CD4-positive, alpha-beta T cell treated with Interleukin-4 for 1 hour (primary cell): ENCODE results near the gene ERC2.
"Not testable (repeated sequence)": the region's sequence is repeated elsewhere in the genome, so short reads cannot be mapped to it uniquely, and the experiment has no call there.

Source experiments
- DNase-seq, 2 donors: peaks; one replicate each; pipeline ENCODE4 v3.0.0-alpha.2; 2020 to 2022

Gene ERC2

DNA sequence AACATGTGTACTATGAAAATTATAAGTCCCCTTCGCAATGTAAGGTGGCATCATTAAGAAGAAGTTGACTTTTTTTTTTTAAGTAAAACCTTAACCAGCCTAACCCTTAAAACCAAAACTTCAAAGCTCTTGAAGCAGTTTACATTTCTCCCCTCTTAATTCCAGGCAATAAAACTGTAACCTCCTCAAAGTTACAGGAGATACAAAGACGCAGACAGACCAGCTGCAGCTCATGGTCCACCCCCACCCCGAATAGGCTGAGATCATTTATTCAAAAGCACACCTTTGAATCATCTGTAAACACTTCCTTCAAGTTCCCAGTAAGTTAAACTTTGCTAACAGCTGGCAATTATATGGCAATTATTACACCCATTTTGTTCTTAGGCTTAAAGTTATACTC lies 414.5 kb downstream of the ERC2 start:
- DNase-seq, result no peak

DNA sequence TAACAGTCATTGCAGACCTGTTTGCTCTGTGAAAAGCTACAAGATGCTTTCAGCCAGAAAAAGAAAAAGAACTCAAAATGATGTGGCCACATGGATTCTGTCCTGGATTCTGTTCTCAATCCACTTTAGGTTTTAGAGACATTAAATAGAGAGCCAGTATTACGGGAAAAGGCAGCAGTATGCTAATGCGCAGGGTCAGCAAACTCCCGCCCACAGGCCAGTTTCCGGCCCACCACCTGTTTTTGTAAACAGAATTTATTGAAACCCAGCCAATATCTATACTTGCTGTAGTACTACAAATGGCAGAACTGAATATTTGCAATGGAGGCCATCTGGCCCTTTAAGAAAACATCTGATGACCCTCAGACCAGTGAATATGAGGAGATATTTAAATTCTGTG lies 416.1 kb downstream of the ERC2 start:
- DNase-seq, result no peak

DNA sequence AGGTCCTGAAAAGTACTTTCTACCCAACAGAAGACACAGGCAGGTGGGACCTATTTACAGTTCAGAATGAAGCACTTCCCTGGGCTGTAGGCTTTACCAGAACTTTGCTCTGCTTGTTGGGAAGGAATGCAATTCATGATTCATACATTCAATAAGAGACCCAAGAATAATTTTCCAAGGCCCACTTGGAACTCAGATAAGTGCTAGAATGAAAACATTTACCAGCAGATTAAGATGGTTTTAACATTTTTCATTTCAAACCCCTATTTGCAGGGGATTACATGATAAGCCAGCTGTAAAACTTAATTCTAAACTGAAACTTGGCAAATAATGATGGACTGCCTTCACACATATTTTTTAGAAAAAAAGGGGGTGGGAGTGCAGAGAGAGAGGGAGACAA lies 417.2 kb downstream of the ERC2 start:
- DNase-seq, result no peak

DNA sequence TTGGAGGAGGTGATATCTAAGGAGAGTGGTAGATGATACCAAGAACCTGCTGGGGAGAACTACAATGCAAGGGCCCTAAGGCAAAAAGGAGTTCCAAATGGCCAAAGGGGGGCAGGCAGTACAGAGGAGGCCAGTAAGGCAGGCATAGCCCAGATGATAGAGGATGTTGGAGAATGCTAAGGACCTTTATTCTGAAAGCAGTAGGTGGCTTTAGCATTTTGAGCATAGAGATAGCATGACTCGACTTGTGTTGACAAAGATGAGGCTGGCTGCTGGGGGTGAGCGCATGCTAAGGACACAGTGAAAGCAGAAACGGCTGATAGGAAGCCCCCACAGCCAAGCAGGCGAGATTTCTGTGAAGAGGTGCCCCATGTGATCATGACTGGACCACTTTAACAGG lies 419.3 kb downstream of the ERC2 start:
- no peak for DNase-seq

DNA sequence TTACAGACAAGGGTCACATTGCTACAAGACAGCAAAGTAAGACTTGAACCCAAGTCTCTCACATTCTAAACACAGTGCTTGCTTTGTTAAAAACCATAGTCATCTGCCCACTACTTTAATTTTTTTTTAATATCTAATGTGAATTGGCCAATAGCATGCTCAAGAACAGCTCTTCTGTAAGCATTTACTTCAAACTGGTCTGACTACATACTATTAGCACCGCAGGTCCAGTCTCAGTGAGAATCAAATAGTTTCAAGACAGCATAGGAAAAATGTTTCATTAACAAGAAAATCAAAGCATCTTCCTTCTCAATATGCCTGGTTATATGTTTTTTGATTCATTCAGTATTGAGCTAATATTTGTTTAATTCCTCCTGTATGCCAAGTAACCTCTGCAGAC lies 419.9 kb downstream of the ERC2 start:
- DNase-seq, result no peak

DNA sequence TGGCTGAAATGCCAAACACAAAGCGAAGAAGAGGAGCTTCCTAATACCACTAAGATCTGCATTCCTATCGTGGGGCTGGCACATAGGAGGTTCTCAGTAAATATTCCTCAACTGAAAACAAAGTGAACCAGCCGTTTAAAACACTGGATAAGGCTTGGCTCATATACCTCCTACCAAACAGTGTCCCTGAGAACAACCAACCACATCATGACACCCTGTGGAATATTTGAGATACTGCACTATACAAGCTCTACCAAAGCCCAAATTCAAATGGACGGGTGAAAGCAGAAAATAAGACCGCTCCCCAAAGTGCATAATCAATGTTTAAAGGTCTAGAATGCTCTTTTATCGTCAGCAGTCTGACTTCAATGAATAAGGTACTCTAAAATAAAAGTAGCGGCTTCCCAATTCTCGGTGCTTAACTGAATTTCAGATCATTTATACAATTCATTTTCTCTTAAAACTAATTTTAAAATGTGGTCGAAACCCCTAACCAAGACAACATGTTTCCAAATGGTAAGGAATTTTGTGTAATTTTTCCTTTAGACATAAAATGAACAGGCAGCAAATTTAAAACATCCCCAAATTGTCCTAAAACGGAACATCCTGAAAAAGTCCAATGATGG lies 425.8 kb downstream of the ERC2 start:
- no peak for DNase-seq

DNA sequence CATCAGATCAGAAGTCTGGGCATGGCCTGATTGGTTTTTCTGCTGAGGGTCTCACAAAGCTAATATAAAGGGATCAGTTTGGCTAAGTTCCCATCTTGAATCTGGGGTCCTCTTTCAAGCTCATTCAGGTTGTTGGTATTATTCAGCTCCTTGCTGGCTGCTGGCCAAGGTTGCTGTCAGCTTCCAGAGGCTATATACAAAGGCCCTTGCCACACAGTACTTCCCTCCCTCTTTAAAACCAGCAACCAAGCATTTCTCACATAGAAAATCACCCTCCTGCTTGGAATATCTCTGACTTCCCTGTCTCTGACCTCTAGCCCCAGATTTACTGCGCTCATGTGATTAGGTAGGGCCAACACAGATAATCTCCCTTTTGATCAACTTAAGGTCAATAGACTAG lies 442.9 kb downstream of the ERC2 start:
- DNase-seq, result no peak

DNA sequence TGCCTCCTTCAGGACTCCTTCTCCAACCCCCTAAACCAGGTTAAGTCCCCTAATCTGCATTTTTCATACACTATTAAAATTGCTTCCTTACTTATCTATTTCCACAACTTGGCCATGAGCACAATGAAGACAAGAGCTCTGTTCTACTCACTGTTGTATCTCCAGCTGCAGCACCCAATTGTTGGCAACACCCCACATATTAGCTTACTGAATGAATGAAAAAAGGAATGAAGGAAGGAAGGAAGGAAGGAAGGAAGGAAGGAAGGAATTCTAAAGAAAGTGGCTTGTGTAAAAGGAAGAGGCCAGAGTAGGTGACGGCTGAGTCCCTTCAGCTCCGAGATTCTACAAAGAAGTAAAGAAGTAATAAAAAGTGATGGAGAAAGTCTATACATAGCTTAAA lies 444.7 kb downstream of the ERC2 start:
- no peak for DNase-seq

DNA sequence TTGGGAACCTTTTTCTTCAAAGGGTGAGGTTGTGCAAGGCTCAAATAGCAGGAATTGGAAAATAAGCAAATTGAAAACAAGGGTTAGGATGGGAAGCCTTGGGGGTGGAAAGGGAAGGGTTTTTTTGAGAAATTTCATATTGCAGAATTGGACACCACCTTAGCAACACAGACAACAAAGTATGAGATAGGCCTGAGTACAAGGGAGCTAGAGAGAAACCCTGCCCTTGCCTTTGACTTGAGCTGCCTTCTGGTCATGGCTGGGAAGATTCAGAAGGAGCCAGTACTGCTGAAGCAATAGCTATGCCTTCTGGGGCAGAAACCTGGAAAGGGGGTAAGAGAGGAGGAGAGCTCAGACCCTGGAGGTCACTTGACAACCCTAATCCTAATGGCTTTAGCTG lies 445.6 kb downstream of the ERC2 start:
- DNase-seq, result no peak

DNA sequence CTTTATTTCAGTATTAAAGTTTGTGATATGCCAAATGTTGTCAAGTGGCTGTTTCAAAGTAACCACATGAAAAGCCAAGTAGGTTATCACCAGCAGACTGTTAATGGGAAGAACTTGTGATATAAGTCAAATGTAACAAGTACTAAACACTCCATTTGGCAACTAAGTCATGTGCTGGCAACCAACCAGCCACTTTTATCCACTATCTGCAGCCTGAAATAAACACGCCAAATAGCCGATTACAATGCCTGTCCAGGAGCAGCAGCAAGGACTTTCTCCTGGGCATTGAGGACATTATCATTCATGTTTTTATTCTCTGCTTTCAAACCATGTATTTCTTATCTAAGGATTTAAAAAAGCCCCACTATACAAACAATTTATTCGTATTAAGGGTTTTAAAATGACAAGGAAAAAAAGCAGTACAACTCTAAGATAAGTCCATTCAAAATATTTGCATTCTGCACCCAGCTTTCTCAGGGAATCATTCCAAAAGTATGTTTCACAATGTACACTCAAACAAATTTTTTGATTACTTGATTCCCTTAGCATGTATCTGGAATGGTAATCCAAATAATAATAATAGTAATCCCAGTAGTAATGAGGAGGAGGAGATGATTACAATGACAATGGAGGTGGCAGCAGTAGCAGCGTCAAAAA lies 448.6 kb downstream of the ERC2 start:
- DNase-seq, result no peak

DNA sequence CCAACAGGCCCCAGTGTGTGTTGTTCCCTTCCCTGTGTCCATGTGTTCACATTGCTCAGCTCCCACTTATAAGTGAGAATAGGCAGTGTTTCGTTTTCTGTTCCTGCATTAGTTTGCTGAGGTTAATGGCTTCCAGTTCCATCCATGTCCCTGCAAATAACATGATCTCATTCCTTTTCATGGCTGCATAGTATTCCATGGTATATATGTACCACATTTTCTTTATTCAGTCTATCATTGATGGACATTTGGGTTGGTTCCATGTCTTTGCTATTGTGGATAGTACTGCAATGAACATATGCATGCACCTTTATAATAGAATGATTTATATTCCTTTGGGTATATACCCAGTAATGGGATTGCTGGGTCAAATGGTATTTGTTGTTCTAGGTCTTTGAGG lies 452.9 kb downstream of the ERC2 start:
- DNase-seq, result not testable (repeated sequence)

DNA sequence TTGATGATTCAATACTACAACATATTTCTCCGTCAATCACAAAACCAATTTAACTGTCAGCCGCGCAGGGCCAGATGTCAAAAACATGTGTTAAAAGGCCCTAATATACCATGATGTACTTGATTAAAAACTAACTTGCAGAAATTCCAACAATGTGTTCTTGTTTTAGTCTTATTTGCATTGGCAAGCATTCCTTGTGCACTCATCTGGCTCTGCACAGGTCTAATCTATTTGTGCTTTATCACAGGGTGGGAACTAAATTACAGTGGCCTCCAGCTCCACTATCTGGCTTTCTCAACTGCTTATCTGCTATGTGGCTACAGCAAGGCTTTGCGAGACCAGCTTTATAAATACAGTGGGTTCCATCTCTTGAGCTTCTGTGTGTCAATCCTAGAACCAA lies 455.5 kb downstream of the ERC2 start:
- no peak for DNase-seq

DNA sequence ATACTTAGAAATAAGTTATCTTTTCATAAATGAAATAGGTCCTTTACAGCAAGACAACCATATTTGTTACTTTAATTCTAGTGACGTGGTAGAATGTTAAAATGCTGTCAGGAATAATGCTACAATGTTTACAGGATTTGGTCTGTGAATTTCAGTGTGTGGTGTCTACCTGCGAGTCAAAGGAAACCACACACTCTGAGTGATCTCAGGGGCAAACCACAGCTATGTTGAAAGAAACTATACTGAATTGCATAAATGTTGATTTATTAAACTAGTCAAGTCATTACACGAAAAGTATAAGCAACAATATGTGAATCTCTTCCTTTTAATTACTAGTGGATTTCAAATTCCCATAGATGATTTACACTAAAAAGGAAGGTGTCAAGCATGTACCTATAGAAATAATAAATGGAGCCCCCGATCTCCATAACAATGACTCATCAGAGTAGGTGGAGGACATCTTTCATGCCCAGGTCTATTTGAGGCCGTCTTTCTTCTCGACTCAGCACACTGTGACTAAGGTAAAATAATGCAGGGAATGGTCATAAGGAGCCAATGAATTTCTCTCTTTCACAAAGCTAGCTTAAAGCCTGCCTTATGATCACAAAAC lies 463.0 kb downstream of the ERC2 start:
- DNase-seq, result no peak

DNA sequence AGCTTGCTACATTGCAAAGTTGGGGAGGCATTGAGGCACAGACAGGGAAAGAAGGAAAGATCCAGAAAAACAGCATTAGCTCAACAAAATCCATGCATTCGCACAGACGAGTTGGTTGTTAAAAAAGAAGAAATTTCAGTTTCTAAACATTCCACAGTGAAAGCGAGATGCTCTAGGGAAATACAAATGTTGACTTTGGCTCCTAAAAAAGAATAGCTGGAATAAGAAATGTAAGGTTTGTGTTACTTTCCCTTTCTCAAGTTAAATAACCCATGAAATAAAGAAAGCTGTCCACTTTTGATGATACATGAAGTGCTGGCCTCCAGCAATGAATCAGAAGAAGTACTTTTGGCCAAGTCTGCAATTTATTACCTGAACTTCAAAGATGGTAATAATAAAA lies 465.1 kb downstream of the ERC2 start:
- DNase-seq, result no peak

DNA sequence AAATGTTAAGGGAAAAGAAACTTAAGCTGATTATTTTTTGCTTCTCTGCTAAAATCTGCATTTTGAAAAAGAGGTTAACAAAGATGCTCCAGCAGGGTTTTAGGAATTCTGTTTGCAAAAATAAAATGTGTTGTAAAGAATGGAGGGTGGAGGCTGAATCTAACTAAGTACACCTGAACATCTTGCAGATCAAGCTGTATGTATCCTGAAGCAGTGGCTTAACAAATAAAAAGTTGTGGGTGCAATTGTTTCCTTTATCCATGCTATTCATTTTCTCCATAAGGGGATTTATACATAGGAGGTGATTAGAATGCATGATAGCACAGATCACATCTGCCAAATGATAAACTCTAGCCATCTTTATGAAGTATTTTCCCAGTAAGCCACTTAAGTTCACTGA lies 466.3 kb downstream of the ERC2 start:
- no peak for DNase-seq

DNA sequence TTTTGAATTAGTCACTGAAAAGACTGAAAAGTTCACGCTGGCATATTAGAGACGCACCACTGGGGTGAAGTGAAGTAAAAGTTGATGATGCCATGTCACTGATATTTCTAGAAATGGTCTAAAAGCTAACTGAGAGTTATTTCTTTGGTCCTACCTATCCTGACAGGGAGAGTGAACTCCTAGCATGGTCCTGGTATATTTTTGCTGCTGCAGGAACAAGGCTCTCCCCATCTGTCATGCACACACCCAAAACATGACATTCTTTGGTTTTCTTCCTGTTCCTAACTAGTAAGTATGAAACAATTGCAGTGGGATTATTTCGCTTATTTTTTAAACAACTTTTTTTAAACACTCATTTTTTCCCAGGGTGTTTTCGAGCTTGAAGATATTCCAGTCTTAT lies 466.7 kb downstream of the ERC2 start:
- DNase-seq, result no peak

DNA sequence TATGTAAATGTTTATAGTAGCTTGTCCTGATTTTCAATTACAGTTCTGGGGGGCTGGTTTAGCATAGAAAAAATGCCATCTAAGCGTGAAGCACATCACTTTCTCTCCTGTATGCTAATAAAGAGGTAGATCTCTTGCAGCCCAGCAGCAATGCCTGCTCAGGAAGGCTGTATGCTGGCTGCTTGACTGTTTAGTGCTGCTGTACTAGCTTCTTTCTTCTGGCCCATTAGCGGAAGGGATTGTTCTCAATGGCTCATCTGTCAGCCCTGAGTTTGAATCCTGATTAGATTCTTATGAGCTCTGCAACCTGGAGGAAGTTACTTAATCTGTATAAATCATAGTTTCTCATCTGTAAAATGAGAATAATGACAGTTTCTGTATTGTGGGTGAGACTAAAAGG lies 478.9 kb downstream of the ERC2 start:
- no peak for DNase-seq

DNA sequence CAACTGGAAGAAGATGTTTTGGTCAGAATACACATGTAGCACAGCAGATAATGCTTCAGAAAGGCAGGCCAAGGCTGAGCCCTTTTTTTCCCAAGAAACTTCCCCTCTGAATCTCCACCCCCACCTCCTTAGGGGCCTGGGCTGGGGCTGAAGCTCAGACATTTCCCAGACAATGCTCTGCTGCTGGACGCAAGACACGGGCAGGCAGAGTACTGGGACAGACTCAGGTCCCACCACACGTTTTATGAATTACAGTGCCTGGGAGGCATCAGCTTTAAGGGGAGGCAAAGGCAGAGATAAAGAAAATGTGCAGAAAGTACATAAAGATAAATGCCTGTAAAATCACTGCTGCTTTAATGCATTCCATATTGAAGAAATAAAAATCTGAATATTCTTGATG lies 479.4 kb downstream of the ERC2 start:
- DNase-seq, result no peak

DNA sequence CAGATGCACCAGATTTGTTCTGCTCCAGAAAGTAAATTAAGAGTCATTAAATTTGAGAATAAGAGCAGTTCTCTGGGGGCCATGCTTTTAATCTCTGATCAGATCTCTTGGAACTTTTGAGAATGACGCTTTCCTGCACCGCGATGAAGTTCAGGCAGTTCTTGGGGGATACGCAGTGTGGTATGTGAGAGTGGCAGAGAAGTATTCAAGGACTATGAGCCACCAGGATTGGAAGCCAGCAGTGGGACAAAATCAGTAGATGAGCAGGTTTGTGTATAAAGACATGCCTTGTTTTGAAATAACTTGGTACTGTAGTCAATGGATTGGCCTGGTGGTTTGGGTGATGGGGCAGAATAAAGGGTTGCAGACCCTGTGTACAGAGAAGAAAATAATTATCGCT lies 483.6 kb downstream of the ERC2 start:
- DNase-seq, result no peak

DNA sequence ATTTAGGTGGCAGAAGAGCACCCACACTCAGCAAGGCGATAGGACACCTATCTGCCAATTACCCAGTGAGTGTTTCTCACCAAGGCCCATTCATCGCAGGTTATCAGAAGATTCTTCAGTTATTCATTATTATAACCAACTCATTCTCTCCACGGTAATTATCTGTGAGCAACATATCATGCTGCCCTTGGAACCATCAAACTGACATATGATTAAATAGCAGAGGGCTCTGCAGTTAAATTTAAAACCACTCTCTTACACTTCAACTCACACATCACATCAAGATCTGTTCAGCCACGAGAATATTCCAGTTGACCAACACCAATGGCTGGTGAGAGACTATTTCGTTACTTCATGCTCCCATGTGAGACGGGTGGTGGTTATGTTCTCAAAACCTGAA lies 489.3 kb downstream of the ERC2 start:
- no peak for DNase-seq

DNA sequence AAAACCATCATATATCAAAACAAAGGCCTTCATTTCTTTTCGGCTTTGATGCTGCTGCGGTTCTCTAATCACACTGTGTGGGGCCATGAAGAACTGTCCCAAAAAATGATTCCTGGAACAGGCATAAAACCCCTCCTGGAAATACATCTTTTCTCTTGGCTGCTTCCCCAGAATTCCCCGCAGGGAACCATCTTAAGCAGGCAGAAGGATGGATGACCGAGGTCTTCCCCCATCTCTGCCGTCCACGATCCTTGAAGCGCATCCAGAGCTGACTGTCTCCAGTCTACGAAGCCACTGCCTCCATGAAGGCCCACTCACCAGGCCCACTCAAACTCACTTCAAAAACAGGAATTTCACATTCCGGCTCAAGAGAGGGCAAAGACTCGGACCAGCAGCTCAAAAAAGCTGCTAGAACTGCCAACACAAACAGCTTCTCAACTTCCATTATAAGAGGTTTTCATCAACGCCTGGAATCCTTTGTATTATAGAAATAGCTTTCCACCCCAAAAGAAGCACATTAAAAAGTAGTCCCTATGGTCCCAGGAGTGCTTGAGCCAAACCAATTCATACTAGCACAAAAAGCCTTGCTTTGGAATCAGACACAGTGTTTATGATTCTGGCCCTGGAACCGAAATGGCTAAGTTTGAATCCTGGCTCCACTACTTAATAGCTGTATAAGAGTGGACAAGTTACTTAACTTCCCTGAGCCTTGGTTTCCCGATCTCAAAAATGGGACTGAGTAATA lies 493.7 kb downstream of the ERC2 start:
- DNase-seq, result no peak

DNA sequence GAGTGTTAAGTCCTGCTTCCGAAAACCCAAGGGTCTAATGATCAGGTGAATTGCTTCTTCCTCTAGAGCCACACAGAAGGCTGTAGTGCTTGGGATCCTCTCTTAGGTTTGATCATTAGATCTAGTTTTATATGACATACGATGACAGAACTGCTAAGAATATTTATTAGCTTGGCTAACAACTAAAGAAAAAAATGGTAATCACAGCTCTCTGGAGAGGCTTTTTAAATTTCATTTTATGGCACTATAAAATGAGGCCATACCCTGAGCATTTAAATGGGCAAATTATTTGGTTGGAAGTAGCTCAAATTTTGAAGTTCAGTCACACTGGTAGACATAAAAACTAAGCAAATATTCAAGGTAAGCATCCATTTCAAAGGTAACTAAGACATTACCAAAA lies 498.6 kb downstream of the ERC2 start:
- no peak for DNase-seq

DNA sequence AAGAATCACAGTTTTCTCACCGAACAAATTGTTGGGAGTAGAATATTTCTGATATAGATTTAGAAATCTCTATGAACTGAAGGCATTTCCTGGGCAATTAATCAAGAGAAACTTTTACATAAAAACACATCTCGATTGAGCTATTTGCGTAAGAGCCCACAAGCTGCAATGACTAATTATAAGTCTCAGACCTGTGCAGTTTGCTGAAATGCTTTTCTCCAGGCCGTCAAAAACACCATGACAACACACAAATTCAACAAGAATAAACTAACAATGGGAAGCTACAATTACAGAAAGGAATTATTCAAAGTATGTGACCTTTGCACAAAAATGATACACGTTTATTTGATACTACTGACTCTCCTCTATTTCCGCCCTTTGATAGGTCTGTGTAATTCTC lies 499.9 kb downstream of the ERC2 start:
- DNase-seq, result no peak

DNA sequence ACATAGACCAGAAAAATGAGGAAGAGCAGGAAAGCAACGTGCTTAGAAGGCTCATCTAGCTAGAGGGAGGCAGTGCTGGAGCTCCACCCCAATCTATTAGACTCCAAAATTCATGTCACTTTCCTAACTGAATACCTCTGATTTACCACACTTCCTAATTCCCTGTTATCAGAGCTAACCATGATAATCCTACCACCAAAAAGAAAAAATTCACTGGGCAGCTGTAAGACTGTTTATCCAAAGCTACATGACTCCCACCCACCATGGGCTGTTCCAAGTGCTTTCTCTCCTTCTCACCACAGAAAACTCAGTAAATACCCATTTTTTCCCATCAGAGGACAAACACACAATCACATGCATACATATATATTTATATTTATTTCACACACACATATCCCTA lies 501.7 kb downstream of the ERC2 start:
- no peak for DNase-seq
